Right lobe of liver (tissue), 4 donors: ENCODE measurements around the gene BCKDHB.

Experiments
- POLR2A ChIP-seq: fragments of 450-650 bp; IDR thresholded peaks from one replicate; pipeline ENCODE4 v1.6.1; 2017; ENCODE audit warnings: antibody characterized with exemption, mild to moderate bottlenecking
- TF ChIP-seq, protein P1 (sequence below), 4 donors: fragments of 200-600 bp in 3 of 4; fragments of 450-650 bp in 1 of 4; IDR thresholded peaks; one replicate each; pipeline versions ENCODE4 v1.5.1 to v1.8.0; 2016 to 2022; ENCODE audit warnings: antibody characterized with exemption in 4 of 4, mild to moderate bottlenecking in 2 of 4
- donor health status: DM: no; HTN: no; CAD: no.
- donor health status: DM: no; HTN: no; CAD: no.
- donor health status: DM: no; HTN: yes; CAD: no.

GRCh38 chr6:80329496-80329895 lies 223.0 kb downstream of the BCKDHB start:
- no peak for TF ChIP-seq POLR2A
- TF ChIP-seq, protein P1, sequence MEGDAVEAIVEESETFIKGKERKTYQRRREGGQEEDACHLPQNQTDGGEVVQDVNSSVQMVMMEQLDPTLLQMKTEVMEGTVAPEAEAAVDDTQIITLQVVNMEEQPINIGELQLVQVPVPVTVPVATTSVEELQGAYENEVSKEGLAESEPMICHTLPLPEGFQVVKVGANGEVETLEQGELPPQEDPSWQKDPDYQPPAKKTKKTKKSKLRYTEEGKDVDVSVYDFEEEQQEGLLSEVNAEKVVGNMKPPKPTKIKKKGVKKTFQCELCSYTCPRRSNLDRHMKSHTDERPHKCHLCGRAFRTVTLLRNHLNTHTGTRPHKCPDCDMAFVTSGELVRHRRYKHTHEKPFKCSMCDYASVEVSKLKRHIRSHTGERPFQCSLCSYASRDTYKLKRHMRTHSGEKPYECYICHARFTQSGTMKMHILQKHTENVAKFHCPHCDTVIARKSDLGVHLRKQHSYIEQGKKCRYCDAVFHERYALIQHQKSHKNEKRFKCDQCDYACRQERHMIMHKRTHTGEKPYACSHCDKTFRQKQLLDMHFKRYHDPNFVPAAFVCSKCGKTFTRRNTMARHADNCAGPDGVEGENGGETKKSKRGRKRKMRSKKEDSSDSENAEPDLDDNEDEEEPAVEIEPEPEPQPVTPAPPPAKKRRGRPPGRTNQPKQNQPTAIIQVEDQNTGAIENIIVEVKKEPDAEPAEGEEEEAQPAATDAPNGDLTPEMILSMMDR (IDR thresholded peaks at IDR 0.05): no peak
